ENCODE measurements around the gene HTR1D. TPM values are rescaled to one million over a fixed set of nuclear protein-coding genes. Genes with fewer than 3 reads are reported as not detected.

Gene HTR1D
- total RNA-seq, 2 experiments from 2014 or later, result not detected

Other genes starting within 250 kb of the HTR1D start
- not detected for gene LACTBL1, start 244.6 kb downstream of the HTR1D start, total RNA-seq
- not detected for gene TEX46, start 201.7 kb downstream of the HTR1D start, total RNA-seq
- gene KDM1A, start 198.0 kb downstream of the HTR1D start, total RNA-seq, result 10 to 100 TPM; 53.4 to 54.7 TPM
- gene LUZP1, start 48.6 kb downstream of the HTR1D start, total RNA-seq, result 10 to 100 TPM; 15.2 to 16.0 TPM
- gene HNRNPR, start 126.8 kb upstream of the HTR1D start, total RNA-seq, result 100 to 1,000 TPM; 217 to 231 TPM
- gene ZNF436, start 152.3 kb upstream of the HTR1D start, total RNA-seq, result 1 to 10 TPM; 5.0 to 5.4 TPM
- gene TCEA3, start 207.2 kb upstream of the HTR1D start, total RNA-seq, result 10 to 100 TPM; 11.4 to 12.1 TPM

All from activated CD8-positive, alpha-beta T cell treated with anti-CD3 and anti-CD28 coated beads, Interleukin-2, amount 10 ng/mL, durations not matched to agents 7 days and 5 days (primary cell).